GM21717 (cell line): ENCODE measurements around the gene NDUFA7.
"Not testable (repeated sequence)": the region's sequence is repeated elsewhere in the genome, so short reads cannot be mapped to it uniquely, and the experiment has no call there.

Source experiments
- ATAC-seq: cut with Tn5 transposase; IDR thresholded peaks from one replicate; pipeline ENCODE4 v1.9.1; 2021; ENCODE audit warnings: mild to moderate bottlenecking, moderate library complexity; ENCODE audit not compliant: unreplicated experiment

NDUFA7 gene

DNA sequence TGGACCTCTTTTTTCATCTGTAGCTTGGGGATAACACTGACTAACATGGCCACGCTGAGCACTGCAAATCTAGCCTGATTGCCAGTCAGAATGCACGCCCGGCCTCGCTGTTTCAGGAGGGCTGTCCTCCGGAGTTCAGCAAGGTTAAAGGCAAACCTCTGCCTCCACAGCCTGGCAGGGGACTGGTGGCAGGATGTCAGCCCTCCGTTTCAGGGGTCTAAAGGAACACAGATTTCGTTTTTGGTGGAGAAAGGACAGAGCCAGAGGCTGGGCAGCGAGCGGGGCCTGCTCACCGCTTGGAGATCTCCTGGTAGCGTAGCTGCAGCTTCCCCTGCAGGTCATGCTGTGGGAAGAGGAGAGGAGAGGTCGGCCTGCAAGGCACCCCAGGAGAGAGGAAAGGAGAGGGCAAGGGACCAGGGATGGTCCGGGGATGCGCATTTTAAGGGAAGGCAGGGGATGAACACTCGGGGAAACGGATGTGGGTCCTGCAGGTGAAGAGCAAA, 560 bp downstream of the NDUFA7 start:
- no peak for ATAC-seq

DNA sequence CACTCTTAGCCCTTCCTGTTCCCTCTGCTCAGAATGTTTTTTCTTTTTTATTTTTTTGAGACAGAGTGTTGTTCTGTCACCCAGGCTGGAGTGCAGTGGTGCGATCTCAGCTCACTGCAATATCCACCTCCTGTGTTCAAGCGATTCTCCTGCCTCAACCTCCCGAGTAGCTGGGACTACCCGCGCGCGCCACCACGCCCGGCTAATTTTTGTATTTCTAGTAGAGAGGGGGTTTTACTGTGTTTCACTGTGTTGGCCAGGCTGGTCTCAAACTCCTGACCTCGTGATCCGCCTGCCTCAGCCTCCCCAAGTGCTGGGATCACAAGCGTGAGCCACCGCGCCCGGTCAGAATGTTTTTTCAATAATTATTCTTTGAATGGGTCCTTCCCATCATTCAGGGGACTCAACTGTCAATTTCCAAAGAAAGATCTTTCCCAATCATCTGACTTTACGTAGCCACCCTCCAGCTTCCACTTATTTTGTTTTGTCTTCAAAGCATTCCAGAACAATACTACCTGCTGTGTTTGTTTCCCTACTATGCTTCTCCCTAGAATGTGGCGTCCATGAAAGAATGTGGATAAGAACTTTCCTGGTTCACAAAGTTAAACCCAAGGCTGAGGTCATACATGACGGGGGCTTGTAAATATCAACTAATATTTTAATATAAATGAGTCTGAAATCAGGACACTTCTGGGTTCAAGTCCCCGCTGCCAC, 1.2 kb downstream of the NDUFA7 start:
- ATAC-seq = no peak

GRCh38 chr19:8318835-8319234, 2.3 kb downstream of the NDUFA7 start:
- ATAC-seq = not testable (repeated sequence)

- ATAC-seq = no peak
Measured at GRCh38 chr19:8316351-8317125, 4.6 kb downstream of the NDUFA7 start.

DNA sequence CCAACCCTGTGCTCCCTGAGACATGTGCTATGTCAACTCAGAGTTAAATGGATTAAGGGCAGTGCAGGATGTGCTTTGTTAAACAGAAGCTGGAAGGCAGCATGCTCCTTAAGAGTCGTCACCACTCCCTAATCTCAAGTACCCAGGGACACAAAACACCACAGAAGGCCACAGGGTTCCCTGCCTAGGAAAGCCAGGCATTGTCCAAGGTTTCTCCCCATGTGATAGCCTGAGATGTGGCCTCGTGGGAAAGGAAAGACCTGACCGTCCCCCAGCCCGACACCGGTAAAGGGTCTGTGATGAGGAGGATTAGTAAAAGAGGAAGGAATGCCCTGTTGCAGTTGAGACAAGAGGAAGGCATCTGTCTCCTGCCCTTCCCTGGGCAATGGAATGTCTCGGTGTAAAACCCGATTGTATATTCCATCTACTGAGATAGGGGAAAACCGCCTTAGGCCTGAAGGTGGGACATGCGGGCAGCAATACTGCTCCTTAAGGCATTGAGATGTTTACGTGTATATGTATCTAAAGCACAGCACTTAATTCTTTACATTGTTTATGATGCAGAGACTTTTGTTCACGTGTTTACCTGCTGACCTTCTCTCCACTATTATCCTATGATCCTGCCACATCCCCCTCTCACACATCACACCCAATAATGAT, 6.1 kb downstream of the NDUFA7 start:
- not testable (repeated sequence) for ATAC-seq

DNA sequence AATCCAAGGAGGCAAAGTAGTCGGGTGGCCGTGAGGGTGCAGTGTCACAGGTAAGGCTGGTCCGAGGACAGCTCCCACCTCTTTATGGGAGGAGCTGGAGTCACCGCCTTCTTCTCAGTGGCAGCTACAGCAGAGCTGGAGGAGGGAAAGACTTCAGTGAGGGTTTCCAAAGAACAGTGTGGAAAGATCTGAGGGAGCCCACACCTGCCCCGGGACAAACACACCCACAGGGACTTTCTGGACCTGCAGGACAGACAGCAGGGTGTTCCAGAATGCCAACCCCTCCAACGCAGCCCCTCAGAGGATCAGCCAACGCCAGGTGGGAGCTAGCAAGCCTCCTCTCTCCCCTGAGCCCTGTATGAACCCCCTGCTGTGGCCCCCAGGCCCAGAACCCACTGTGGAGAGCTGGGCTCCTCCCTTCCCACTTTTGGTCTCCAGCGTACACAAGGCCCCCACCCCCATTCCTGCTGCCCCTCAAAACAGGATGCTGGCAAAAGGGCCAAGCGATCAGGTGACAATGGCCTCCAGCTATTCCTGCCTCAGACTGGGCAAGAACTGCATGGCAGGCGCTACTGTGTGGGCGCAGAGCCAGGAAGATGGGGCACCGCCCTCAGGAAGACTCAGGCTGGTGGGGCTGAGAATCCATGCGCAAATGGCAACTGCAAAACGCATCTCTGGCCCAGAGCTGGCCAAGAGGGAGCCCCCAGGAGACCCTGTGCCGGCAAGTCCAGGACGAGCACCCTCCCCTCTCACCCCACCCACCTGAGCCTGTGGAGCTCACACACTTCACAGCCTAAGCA, 9.5 kb downstream of the NDUFA7 start:
- no peak for ATAC-seq

- no peak for ATAC-seq
Measured at GRCh38 chr19:8310342-8311055, 10.7 kb downstream of the NDUFA7 start.

DNA sequence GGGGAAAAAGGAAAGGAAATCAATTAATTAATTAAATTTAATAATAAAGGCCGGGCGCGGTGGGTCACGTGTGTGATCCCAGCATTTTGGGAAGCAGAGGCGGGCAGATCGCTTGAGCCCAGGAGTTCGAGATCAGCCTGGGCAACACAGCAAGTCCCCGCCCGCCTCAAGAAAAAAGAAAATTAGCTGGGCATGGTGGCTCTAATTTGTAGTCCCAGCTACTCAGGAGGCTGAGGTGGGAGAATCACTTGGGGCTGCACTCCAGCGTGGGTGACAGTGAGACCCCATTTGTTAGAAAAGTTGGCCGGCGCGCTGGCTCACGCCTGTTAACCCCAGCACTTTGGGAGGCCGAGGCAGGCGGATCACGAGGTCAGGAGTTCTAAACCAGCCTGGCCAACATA, 12.3 kb downstream of the NDUFA7 start:
- no peak for ATAC-seq

- ATAC-seq = peak; percentile 48
Measured at GRCh38 chr19:8307965-8308866, 13.0 kb downstream of the NDUFA7 start, which contains the start of gene CD320. CD320 (minus strand) TSS chr19:8308358; CDS start chr19:8308290, 68 bp downstream.

GRCh38 chr19:8307400-8307964, 13.7 kb downstream of the NDUFA7 start:
- ATAC-seq = no peak

DNA sequence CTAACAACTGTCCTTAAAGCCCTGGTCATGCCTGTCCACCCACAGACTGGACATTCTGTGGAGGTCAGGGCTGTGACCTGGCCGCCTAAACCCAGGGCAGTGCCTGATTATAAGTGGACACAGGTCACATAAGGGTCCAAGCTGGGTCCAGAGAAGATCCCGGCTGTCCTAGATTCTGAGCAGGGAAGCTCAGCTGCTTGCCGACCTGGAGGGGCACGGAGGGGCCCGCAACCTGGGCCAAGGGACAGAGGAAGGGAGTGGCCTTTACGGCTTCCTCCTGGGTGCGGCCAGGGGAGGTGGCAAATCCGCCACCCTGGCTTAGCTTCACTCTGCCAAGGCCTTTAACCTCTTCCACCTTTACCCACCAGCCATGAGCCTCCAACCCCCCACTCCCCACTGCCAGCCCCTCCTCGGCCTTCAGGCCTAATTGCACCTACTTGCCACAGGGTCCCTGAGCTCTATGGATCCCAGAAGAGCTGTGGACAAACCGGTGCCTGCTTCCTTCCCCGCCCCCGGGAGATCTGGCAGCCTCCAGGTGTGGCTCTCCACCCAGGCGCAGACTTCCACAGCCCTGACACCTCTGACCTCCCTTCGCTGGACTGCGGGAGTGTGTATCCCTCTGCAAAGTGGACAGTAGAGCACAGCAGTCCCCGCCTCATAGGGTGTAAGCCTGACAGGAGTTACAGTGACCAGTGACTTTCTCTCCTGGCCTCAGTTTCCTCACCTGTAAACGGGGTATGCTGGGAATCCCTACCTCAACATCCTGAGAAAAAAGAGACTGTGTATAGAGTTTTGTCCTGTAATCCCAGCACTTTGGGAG, 14.7 kb downstream of the NDUFA7 start:
- ATAC-seq = no peak

DNA sequence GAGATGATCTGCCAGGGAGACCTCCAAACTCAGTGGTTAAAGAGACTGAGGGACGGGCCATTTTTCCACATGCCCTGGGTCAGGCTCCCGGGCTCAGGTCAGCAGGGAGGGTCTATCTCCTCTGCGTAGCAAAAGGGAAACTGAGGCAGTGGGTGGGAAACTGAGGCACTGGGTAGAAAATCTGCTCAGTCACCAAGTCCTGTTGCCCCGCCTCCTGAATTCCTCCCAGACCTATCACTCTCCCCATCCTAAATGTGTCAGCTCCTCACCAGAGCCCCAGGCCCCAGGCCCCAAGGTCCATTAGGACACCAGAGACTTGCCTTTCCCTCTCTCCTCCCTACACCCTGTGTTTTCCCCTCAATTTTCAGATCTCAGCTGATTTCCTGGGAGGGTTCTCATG, 15.4 kb downstream of the NDUFA7 start:
- ATAC-seq = no peak

DNA sequence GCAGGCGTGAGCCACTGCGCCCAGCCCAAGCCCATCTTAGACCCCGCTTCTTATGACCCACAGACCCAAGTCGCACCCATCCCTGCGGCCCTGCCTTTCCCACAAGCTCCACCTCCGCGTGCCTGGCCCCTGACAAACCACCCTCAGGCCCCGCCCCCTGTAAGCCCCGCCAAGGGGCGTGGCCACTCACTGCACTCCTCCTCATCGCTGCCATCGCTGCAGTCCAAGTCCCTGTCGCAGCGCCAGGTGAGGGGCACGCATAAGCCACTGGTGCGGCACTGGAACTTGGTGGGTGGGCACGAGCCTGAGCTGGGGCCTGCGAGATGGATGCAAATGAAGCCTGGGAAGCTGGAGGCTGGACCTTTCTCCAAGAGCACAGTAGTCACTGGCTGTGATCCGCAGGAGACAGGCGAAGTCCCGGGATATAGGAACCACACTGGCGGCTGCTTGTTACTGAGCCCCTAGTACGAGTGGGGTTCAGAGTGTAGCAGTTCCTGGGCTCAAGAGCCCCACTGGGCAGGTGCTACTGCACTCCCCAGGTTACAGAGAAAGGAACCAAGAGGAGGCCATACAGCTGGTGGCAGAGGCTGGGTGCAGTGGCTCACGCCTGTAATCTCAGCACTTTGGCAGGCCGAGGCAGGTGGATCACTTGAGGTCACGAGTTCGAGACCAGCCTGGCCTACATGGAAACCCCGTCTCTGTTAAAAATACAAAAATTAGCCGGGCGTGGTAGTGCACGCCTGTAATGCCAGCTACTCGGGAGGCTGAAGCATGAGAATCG, 16.1 kb downstream of the NDUFA7 start:
- ATAC-seq = no peak

DNA sequence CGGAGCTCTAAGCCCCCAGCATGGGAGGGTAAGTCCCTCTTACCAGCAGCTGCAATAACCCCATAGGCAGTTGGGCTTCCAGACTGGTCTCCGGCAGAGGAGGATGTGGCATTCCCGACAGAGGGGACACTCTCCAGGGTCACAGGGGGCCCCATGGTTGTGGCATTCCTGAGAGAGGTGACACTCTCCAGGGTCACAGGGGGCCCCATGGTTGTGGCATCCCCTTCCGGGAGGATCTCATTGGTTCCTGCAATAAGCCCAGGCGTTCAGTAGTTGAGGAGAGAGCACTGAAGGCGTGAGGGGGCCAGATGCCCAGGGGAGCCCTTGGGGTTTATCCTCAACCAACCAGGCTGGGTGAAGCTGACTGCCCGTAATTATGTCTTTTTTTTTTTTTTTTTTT, 18.4 kb downstream of the NDUFA7 start:
- no peak for ATAC-seq

DNA sequence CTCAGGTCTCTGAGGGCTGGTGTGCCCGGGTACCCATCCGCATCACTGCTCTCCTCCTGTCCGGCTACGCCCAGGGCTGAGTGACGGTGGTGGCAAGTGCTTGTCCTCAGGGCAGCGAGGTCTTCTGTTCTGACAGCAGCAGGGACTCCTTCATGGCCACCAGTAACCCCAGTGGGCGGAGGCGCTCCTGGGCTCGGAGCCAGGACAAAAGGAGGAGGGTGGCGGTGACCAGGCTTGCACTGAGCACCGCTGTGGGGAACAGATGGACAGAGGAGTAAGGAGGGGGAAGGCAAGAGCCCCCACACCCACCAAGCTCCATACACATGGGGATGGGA, 18.9 kb downstream of the NDUFA7 start:
- no peak for ATAC-seq

- not testable (repeated sequence) for ATAC-seq
Measured at GRCh38 chr19:8291337-8291736, 29.8 kb downstream of the NDUFA7 start.

- not testable (repeated sequence) for ATAC-seq
Measured at GRCh38 chr19:8276508-8276907, 44.7 kb downstream of the NDUFA7 start.
